Stomach (tissue), 4 donors: ENCODE measurements around the gene LOXHD1.

Experiments
- POLR2AphosphoS5 ChIP-seq, 3 donors: sonication (generic); formaldehyde crosslinking; IDR thresholded peaks; one replicate each; pipeline ENCODE4 v1.6.1; 2016; ENCODE audit warnings: antibody characterized with exemption in 3 of 3
- TF ChIP-seq, protein P1 (sequence below), 7 experiments: fragments of 450-650 bp in 4 of 7; fragments of 200-600 bp in 3 of 7; sonication (generic) in 3 of 7; IDR thresholded peaks; one replicate each; pipeline ENCODE4 v1.5.1; 2016 to 2019; ENCODE audit warnings: antibody characterized with exemption in 7 of 7, control low read depth in 2 of 7, mild to moderate bottlenecking in 1 of 7

DNA sequence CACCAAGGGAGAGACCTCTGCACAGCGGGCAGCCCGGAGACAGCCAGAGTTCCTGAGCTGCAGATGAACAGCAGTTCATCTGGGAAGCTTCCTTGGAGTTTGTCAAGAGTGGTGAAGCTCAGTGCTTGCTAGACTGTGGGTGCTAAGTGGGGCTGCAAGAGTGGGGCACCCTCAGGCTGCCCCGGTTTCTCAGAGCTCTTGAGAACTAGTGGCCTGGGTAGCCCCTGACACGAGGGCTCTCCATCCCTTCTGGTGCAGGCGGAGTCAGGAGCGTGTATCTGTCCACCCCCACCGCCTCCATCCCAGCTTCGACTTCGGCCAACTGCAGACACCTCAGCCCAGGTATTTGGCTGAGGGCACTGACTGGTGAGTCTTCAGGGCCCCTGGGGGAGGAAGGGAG, 222.0 kb downstream of the LOXHD1 start:
- TF ChIP-seq, protein P1, sequence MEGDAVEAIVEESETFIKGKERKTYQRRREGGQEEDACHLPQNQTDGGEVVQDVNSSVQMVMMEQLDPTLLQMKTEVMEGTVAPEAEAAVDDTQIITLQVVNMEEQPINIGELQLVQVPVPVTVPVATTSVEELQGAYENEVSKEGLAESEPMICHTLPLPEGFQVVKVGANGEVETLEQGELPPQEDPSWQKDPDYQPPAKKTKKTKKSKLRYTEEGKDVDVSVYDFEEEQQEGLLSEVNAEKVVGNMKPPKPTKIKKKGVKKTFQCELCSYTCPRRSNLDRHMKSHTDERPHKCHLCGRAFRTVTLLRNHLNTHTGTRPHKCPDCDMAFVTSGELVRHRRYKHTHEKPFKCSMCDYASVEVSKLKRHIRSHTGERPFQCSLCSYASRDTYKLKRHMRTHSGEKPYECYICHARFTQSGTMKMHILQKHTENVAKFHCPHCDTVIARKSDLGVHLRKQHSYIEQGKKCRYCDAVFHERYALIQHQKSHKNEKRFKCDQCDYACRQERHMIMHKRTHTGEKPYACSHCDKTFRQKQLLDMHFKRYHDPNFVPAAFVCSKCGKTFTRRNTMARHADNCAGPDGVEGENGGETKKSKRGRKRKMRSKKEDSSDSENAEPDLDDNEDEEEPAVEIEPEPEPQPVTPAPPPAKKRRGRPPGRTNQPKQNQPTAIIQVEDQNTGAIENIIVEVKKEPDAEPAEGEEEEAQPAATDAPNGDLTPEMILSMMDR (IDR thresholded peaks at IDR 0.05) = no peak
- TF ChIP-seq POLR2AphosphoS5 (IDR thresholded peaks at IDR 0.05) = no peak
